ENCODE measurements around the gene AIFM3. TPM values are rescaled to one million over a fixed set of nuclear protein-coding genes. Genes with fewer than 3 reads are reported as not detected.

AIFM3 gene
- total and polyA plus RNA-seq, 10 donors = 2.0 to 8.7 (median 5.7) TPM

DNA sequence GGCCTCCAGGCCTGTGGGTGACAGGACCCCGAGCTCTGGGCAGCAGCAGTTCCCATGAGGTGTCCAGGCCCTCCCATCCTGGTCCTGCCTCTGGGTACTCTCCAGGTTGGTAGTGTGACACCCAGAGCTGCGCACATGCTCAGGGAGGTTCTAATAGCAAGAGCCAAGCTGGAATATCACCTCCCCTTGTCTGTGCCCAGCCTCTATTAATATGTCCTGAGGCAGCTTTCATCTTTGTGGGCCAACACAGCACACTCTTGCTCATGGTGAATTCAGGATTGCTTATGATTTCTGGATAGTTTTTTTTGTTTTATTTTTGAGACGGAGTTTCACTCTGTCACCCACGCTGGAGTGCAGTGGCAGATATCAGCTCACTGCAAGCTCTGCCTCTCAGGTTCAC is 51.3 kb downstream of the AIFM3 start:
- intact Hi-C loops (cut with DNase I; ENCODE audit: low total_unique reads) = loop anchor here (10.0 kb wide), 1 partner anchor 54 kb away; the partner anchor contains the start of gene AIFM3
- Histone ChIP-seq H3K27me3 (replicated peaks in 1 of 7) (peaks cover 0 to 12% (median 0%) of the 10 kb centered on the region in 7 donors), H3K4me3 (no peak overlapping the region), H3K27ac (peak overlapping the region in 1 of 8 donors; percentile 6), H3K9me3 (no peaks in the 10 kb centered on the region), H3K4me1 (peaks cover 13 to 28% (median 23%) of the 10 kb centered on the region in 6 donors), H3K36me3 (no peaks in the 10 kb centered on the region)
- 85 to 97% (median 90%) methylated on average over 4 of the region's 4 CpGs for WGBS, 5 donors
- DNase-seq = no peak
- TF ChIP-seq, protein P1, sequence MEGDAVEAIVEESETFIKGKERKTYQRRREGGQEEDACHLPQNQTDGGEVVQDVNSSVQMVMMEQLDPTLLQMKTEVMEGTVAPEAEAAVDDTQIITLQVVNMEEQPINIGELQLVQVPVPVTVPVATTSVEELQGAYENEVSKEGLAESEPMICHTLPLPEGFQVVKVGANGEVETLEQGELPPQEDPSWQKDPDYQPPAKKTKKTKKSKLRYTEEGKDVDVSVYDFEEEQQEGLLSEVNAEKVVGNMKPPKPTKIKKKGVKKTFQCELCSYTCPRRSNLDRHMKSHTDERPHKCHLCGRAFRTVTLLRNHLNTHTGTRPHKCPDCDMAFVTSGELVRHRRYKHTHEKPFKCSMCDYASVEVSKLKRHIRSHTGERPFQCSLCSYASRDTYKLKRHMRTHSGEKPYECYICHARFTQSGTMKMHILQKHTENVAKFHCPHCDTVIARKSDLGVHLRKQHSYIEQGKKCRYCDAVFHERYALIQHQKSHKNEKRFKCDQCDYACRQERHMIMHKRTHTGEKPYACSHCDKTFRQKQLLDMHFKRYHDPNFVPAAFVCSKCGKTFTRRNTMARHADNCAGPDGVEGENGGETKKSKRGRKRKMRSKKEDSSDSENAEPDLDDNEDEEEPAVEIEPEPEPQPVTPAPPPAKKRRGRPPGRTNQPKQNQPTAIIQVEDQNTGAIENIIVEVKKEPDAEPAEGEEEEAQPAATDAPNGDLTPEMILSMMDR (IDR thresholded peaks at IDR 0.05 in 8 of 11, conservative IDR thresholded peaks at IDR 0.05 in 3 of 11) = no peak
- TF ChIP-seq POLR2A (IDR thresholded peaks at IDR 0.05) = no peak
- TF ChIP-seq POLR2AphosphoS5 (IDR thresholded peaks at IDR 0.05) = no peak

DNA sequence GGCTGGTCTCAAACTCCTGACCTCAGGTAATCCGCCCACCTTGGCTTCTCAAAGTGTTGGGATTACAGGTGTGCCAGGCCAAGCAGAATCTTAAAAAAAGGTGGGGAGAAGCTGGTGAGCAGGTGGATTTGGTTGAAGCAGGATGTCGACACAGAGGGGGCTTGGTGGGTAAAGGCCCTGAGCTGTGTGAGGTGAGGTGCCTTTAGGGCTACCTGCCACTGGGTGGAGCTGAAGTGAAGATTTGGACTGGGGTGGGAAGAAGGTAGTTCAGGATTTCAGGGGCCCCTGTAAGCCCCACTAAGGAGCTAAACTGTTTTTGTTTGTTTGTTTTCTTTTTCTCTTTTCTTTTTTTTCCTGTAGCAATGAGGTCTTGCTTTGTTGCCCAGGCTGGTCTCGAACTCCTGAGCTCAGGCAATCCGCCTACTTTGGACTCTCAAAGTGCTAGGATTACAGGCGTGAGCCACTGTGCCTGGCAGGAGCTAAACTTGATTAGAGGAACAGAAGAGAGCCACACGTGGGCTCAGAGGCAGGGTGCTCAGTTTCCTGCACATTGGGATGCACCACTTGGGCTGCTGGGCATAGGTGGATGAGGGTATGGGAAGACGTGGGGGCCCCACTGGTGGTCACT is 53.9 kb downstream of the AIFM3 start:
- 61 to 72% (median 64%) methylated on average over 7 of the region's 7 CpGs for WGBS, 5 donors
- TF ChIP-seq POLR2AphosphoS5 (IDR thresholded peaks at IDR 0.05) (no peak), POLR2A (IDR thresholded peaks at IDR 0.05) (no peak)
- TF ChIP-seq, protein P1 (IDR thresholded peaks at IDR 0.05 in 8 of 11, conservative IDR thresholded peaks at IDR 0.05 in 3 of 11) = peak in 5 of 11 experiments; percentile 13 to 33 (median 33)
- intact Hi-C loops (cut with DNase I; ENCODE audit: low total_unique reads) = no loop called here
- Histone ChIP-seq H3K27me3 (replicated peaks in 1 of 7) (no peaks in the 10 kb centered on the region), H3K27ac (no peak overlapping the region), H3K4me1 (peaks cover 0 to 13% (median 0%) of the 10 kb centered on the region in 6 donors), H3K4me3 (no peak overlapping the region), H3K36me3 (no peaks in the 10 kb centered on the region), H3K9me3 (no peaks in the 10 kb centered on the region)
- DNase-seq = no peak

DNA sequence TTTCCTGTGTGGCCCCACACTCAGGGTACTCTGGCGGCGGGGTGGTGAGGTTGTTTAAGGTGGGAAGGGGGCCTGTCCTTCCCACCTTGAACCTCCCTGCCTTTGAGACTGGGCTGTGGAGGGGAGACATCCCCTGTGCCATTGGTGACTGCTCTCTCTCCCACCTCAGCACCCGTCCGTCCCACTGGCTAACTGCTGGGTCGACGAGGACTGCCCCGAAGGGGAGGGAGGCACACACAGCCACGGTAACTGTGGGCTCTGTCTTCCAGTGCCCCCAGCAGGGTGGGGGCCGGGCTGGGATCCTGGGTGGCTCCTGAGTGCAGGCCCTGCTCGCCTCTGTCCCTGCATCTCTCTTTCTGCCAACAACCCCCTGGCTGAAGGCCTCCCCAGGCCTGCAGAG is 55.5 kb downstream of the AIFM3 start:
- 75 to 94% (median 86%) methylated on average over 10 of the region's 10 CpGs for WGBS, 5 donors
- intact Hi-C loops (cut with DNase I; ENCODE audit: low total_unique reads) = no loop called here
- Histone ChIP-seq H3K9me3 (no peaks in the 10 kb centered on the region), H3K27ac (no peak overlapping the region), H3K4me1 (peaks cover 0 to 13% (median 0%) of the 10 kb centered on the region in 6 donors), H3K36me3 (no peaks in the 10 kb centered on the region), H3K27me3 (replicated peaks in 1 of 7) (no peaks in the 10 kb centered on the region), H3K4me3 (no peak overlapping the region)
- TF ChIP-seq POLR2AphosphoS5 (IDR thresholded peaks at IDR 0.05) (no peak), POLR2A (IDR thresholded peaks at IDR 0.05) (no peak)
- TF ChIP-seq, protein P1 (IDR thresholded peaks at IDR 0.05 in 8 of 11, conservative IDR thresholded peaks at IDR 0.05 in 3 of 11) = no peak
- no peak for DNase-seq

GRCh38 chr22:21022955-21023614 is 56.0 kb downstream of the AIFM3 start:
- intact Hi-C loops (cut with DNase I; ENCODE audit: low total_unique reads) = no loop called here
- DNase-seq = peak; percentile 68
- Histone ChIP-seq H3K4me3 (no peak overlapping the region), H3K9me3 (no peaks in the 10 kb centered on the region), H3K4me1 (peaks cover 0 to 13% (median 0%) of the 10 kb centered on the region in 6 donors), H3K36me3 (no peaks in the 10 kb centered on the region), H3K27me3 (replicated peaks in 1 of 7) (no peaks in the 10 kb centered on the region), H3K27ac (no peak overlapping the region)
- 78 to 84% (median 82%) methylated on average over 13 of the region's 13 CpGs for WGBS, 5 donors
- TF ChIP-seq, protein P1 (IDR thresholded peaks at IDR 0.05 in 8 of 11, conservative IDR thresholded peaks at IDR 0.05 in 3 of 11) = no peak
- TF ChIP-seq POLR2A (IDR thresholded peaks at IDR 0.05) = no peak
- no peak for TF ChIP-seq POLR2AphosphoS5 (IDR thresholded peaks at IDR 0.05)

Data from spleen (tissue), 11 donors.